H9 (cell line): ENCODE measurements around the gene HTR2A. TPM values are rescaled to one million over a fixed set of nuclear protein-coding genes. Genes with fewer than 3 reads are reported as not detected.

Source experiments
- DNase-seq: peaks from one replicate; pipeline ENCODE4 v3.0.0-alpha.2; 2017
- H2AFZ ChIP-seq: one replicate; pipeline ENCODE4 v1.6.1; 2013; ENCODE audit warnings: mild to moderate bottlenecking, low read length, control low read depth, moderate library complexity
- H2AK5ac ChIP-seq: 2 replicates; pipeline ENCODE4 v1.6.1; 2013; ENCODE audit warnings: low read length, control low read depth, mixed read lengths; ENCODE audit not compliant: insufficient read length
- H2BK120ac ChIP-seq: one replicate; pipeline ENCODE4 v1.6.1; 2013; ENCODE audit warnings: low read depth, mild to moderate bottlenecking, low read length, control low read depth, inconsistent platforms; ENCODE audit not compliant: poor library complexity, severe bottlenecking
- H2BK12ac ChIP-seq: 2 replicates; pipeline ENCODE4 v1.6.1; 2013; ENCODE audit warnings: low read length, control low read depth, mixed read lengths, low read depth; ENCODE audit not compliant: insufficient read length
- H2BK15ac ChIP-seq: 2 replicates; pipeline ENCODE4 v1.6.1; 2013; ENCODE audit warnings: low read depth, low read length, control low read depth
- H2BK20ac ChIP-seq: one replicate; pipeline ENCODE4 v1.6.1; 2013; ENCODE audit warnings: low read depth, mild to moderate bottlenecking, low read length, control low read depth, inconsistent platforms; ENCODE audit not compliant: poor library complexity, severe bottlenecking
- H2BK5ac ChIP-seq: 2 replicates; pipeline ENCODE4 v1.6.1; 2013; ENCODE audit warnings: low read length, control low read depth, mixed read lengths; ENCODE audit not compliant: insufficient read length
- H3K14ac ChIP-seq: 2 replicates; pipeline ENCODE4 v1.6.1; 2013; ENCODE audit warnings: low read length, control low read depth; ENCODE audit not compliant: insufficient read depth
- H3K18ac ChIP-seq: 2 replicates; pipeline ENCODE4 v1.6.1; 2013; ENCODE audit warnings: low read depth, mild to moderate bottlenecking, mixed read lengths, low read length, control low read depth; ENCODE audit not compliant: insufficient read length
- H3K23ac ChIP-seq: 2 replicates; pipeline ENCODE4 v1.6.1; 2013; ENCODE audit warnings: low read length, control low read depth, mixed read lengths, low read depth; ENCODE audit not compliant: insufficient read length
- H3K23me2 ChIP-seq: 2 replicates; pipeline ENCODE4 v1.6.1; 2013; ENCODE audit warnings: low read depth, mild to moderate bottlenecking, mixed read lengths, low read length, control low read depth; ENCODE audit not compliant: insufficient read length, poor library complexity, severe bottlenecking
- H3K27ac ChIP-seq: 2 replicates; pipeline ENCODE4 v1.5.1; 2013; ENCODE audit warnings: low read length, control low read depth, mixed read lengths, low read depth; ENCODE audit not compliant: insufficient read length
- H3K27me3 ChIP-seq: 2 replicates; pipeline ENCODE4 v1.6.1; 2013; ENCODE audit warnings: low read length, control low read depth, inconsistent platforms; ENCODE audit not compliant: insufficient read depth
- H3K4ac ChIP-seq: 2 replicates; pipeline ENCODE4 v1.6.1; 2013; ENCODE audit warnings: low read depth, mild to moderate bottlenecking, control low read depth, inconsistent platforms, low read length, moderate library complexity
- H3K4me1 ChIP-seq: 2 replicates; pipeline ENCODE4 v1.6.1; 2013; ENCODE audit warnings: low read length, control low read depth, inconsistent platforms; ENCODE audit not compliant: insufficient read depth
- H3K4me2 ChIP-seq: 2 replicates; pipeline ENCODE4 v1.6.1; 2013; ENCODE audit warnings: low read length, control low read depth, mixed read lengths; ENCODE audit not compliant: insufficient read length, insufficient read depth
- H3K56ac ChIP-seq: 2 replicates; pipeline ENCODE4 v1.6.1; 2013; ENCODE audit warnings: low read depth, mild to moderate bottlenecking, mixed read lengths, low read length, control low read depth; ENCODE audit not compliant: insufficient read length
- H3K79me1 ChIP-seq: 2 replicates; pipeline ENCODE4 v1.6.1; 2013; ENCODE audit warnings: low read depth, mild to moderate bottlenecking, moderate library complexity, low read length, control low read depth, inconsistent platforms; ENCODE audit not compliant: insufficient read depth, poor library complexity, severe bottlenecking
- H3K79me2 ChIP-seq: 2 replicates; pipeline ENCODE4 v1.6.1; 2013; ENCODE audit warnings: low read length, control low read depth, inconsistent platforms; ENCODE audit not compliant: insufficient read depth
- H3K9ac ChIP-seq: 2 replicates; pipeline ENCODE4 v1.6.1; 2013; ENCODE audit warnings: low read length, control low read depth, mixed read lengths; ENCODE audit not compliant: insufficient read length; ENCODE audit errors: extremely low read depth
- H3K9me3 ChIP-seq: one replicate; pipeline ENCODE4 v1.6.1; 2013; ENCODE audit warnings: low read depth, low read length, inconsistent platforms; ENCODE audit not compliant: control insufficient read depth
- H3T11ph ChIP-seq: one replicate; pipeline ENCODE4 v1.6.1; 2013; ENCODE audit warnings: mild to moderate bottlenecking, low read length, control low read depth, inconsistent platforms
- H4K20me1 ChIP-seq: one replicate; pipeline ENCODE4 v1.6.1; 2013; ENCODE audit not compliant: control insufficient read depth, insufficient read length, insufficient read depth
- H4K5ac ChIP-seq: 2 replicates; pipeline ENCODE4 v1.6.1; 2013; ENCODE audit warnings: low read depth, mild to moderate bottlenecking, mixed read lengths, low read length, control low read depth; ENCODE audit not compliant: insufficient read length
- H4K8ac ChIP-seq: replicated peaks from 2 replicates; pipeline ENCODE4 v1.6.1; 2013; ENCODE audit warnings: low read length, control low read depth, mixed read lengths, low read depth; ENCODE audit not compliant: insufficient read length
- H4K91ac ChIP-seq: 2 replicates; pipeline ENCODE4 v1.6.1; 2013; ENCODE audit warnings: low read depth, mild to moderate bottlenecking, moderate library complexity, mixed read lengths, low read length, control low read depth; ENCODE audit not compliant: insufficient read length
- H3K27ac Mint-ChIP-seq, 3 experiments: 2 replicates in 2 of 3; 3 replicates in 1 of 3; pipeline ENCODE4 v1.8.0; 2020 to 2021; ENCODE audit warnings: mixed read lengths in 3 of 3, mild to moderate bottlenecking in 1 of 3, moderate library complexity in 1 of 3
- H3K27me3 Mint-ChIP-seq: 2 replicates; pipeline ENCODE4 v1.8.0; 2021; ENCODE audit warnings: low read depth, mild to moderate bottlenecking, moderate library complexity, mixed read lengths
- H3K36me3 Mint-ChIP-seq, 3 experiments: 2 replicates in 2 of 3; 3 replicates in 1 of 3; pipeline ENCODE4 v1.8.0; 2020 to 2021; ENCODE audit warnings: low read depth in 3 of 3, mixed read lengths in 3 of 3; ENCODE audit not compliant: insufficient read depth in 1 of 3
- H3K4me1 Mint-ChIP-seq, 2 experiments: 2 replicates each; pipeline ENCODE4 v1.8.0; 2020; ENCODE audit warnings: mixed read lengths in 2 of 2
- H3K4me3 Mint-ChIP-seq, 2 experiments: 2 replicates in 1 of 2; 3 replicates in 1 of 2; pipeline ENCODE4 v1.8.0; 2020 to 2021; ENCODE audit warnings: mild to moderate bottlenecking in 2 of 2, mixed read lengths in 2 of 2, moderate library complexity in 1 of 2
- H3K9me3 Mint-ChIP-seq, 2 experiments: 2 replicates in 1 of 2; 3 replicates in 1 of 2; pipeline ENCODE4 v1.8.0; 2020; ENCODE audit warnings: mild to moderate bottlenecking in 2 of 2, mixed read lengths in 2 of 2, moderate library complexity in 1 of 2
- CTCF ChIP-seq: fragments of 200-600 bp; sonication (generic); conservative IDR thresholded peaks from 3 replicates; pipeline ENCODE4 v1.8.0; 2021; ENCODE audit warnings: antibody characterized with exemption, mild to moderate bottlenecking
- total RNA-seq: library from RNA; stranded (reverse); gene quantifications from 2 replicates; pipeline ENCODE4 v1.2.1, GENCODE V29; 2021

The HTR2A gene
- total RNA-seq, 1 experiment from 2014 or later: not detected

GRCh38 chr13:46906405-46906804, 9.6 kb upstream of the HTR2A start:
- H4K5ac ChIP-seq: no peak overlapping the region
- H3K27ac ChIP-seq: no peak overlapping the region
- H3K79me2 ChIP-seq: no peaks in the 10 kb centered on the region
- H2AFZ ChIP-seq: no peak overlapping the region
- H4K20me1 ChIP-seq: no peaks in the 10 kb centered on the region
- H2AK5ac ChIP-seq: no peak overlapping the region
- no peak for TF ChIP-seq CTCF
- H3K27ac Mint-ChIP-seq: no peak overlapping the region
- no peak overlapping the region for H4K91ac ChIP-seq
- no peak overlapping the region for H3K23ac ChIP-seq
- H2BK120ac ChIP-seq: no peak overlapping the region
- H2BK15ac ChIP-seq: no peak overlapping the region
- no peak overlapping the region for H2BK5ac ChIP-seq
- H3K4me3 Mint-ChIP-seq: no peak overlapping the region
- H3K18ac ChIP-seq: no peak overlapping the region
- H3K4me1 ChIP-seq: no peaks in the 10 kb centered on the region
- no peak overlapping the region for H3K56ac ChIP-seq
- H3K36me3 Mint-ChIP-seq: no peaks in the 10 kb centered on the region
- no peak for DNase-seq
- no peak overlapping the region for H2BK12ac ChIP-seq
- H3K27me3 Mint-ChIP-seq: no peaks in the 10 kb centered on the region
- H3K79me1 ChIP-seq: no peaks in the 10 kb centered on the region
- no peak overlapping the region for H3T11ph ChIP-seq
- H3K27me3 ChIP-seq: no peaks in the 10 kb centered on the region
- no peaks in the 10 kb centered on the region for H3K9me3 Mint-ChIP-seq
- H3K9me3 ChIP-seq: no peaks in the 10 kb centered on the region
- no peak overlapping the region for H4K8ac ChIP-seq
- no peak overlapping the region for H3K14ac ChIP-seq
- H3K4ac ChIP-seq: no peak overlapping the region
- H3K4me1 Mint-ChIP-seq: no peaks in the 10 kb centered on the region
- no peak overlapping the region for H3K4me2 ChIP-seq
- H3K23me2 ChIP-seq: no peaks in the 10 kb centered on the region
- no peak overlapping the region for H2BK20ac ChIP-seq
- H3K9ac ChIP-seq: no peak overlapping the region
